Lung (tissue), 12 donors: ENCODE results near the gene CASK. TPM values are rescaled to one million over a fixed set of nuclear protein-coding genes. Genes with fewer than 3 reads are reported as not detected.

Experiments
- ATAC-seq: fragments of 200-7000 bp; cut with Tn5 transposase; one replicate; pipeline ENCODE4 v1.9.1; 2020; ENCODE audit warnings: moderate number of reproducible peaks; ENCODE audit not compliant: insufficient read depth, low FRiP score
- DNase-seq, 3 donors: peaks; one replicate each; pipeline ENCODE4 v3.0.0-alpha.2; 2013 to 2017
- H3K27ac ChIP-seq, 2 donors: one replicate each; pipeline ENCODE4 v1.5.1; 2013; ENCODE audit warnings: mild to moderate bottlenecking in 2 of 2, moderate library complexity in 2 of 2, control low read depth in 1 of 2, inconsistent platforms in 1 of 2, low read depth in 1 of 2, low read length in 1 of 2
- H3K27me3 ChIP-seq, 3 donors: one replicate each; pipeline ENCODE4 v1.5.1; 2013; ENCODE audit warnings: low read length in 2 of 3; ENCODE audit not compliant: control insufficient read depth in 3 of 3, insufficient read depth in 3 of 3
- H3K36me3 ChIP-seq, 4 donors: one replicate each; pipeline ENCODE4 v1.5.1; 2013; ENCODE audit warnings: low read length in 4 of 4, mild to moderate bottlenecking in 1 of 4, moderate library complexity in 1 of 4; ENCODE audit not compliant: control insufficient read depth in 4 of 4, insufficient read depth in 4 of 4
- H3K4me1 ChIP-seq, 5 donors: one replicate each; pipeline ENCODE4 v1.5.1; 2013; ENCODE audit warnings: low read length in 5 of 5, mild to moderate bottlenecking in 2 of 5, moderate library complexity in 1 of 5; ENCODE audit not compliant: control insufficient read depth in 5 of 5, insufficient read depth in 5 of 5
- H3K4me3 ChIP-seq: one replicate; pipeline ENCODE4 v1.5.1; 2013; ENCODE audit warnings: mild to moderate bottlenecking, control low read depth, moderate library complexity
- H3K9ac ChIP-seq, 2 donors: one replicate each; pipeline ENCODE4 v1.5.1; 2013; ENCODE audit warnings: low read length in 2 of 2, control low read depth in 1 of 2; ENCODE audit not compliant: insufficient read depth in 1 of 2
- H3K9me3 ChIP-seq, 4 donors: one replicate each; pipeline ENCODE4 v1.5.1; 2013; ENCODE audit warnings: low read length in 3 of 4, mild to moderate bottlenecking in 1 of 4, moderate library complexity in 1 of 4; ENCODE audit not compliant: control insufficient read depth in 4 of 4, insufficient read depth in 3 of 4
- CTCF ChIP-seq: IDR thresholded peaks from 2 replicates; pipeline ENCODE4 v1.5.1; 2012; ENCODE audit warnings: mild to moderate bottlenecking; ENCODE audit errors: control extremely low read depth, extremely low read depth
- WGBS, 2 donors: extraction: QIAGEN DNeasy Blood & Tissue Kit; methylation state at CpG; one replicate each; pipeline ENCODE4 v1.1.7; 2013; 5-methylcytosine and 5-hydroxymethylcytosine counted together
- polyA plus RNA-seq, 2 donors: library from polyadenylated mRNA; stranded (reverse); fragments of 200-250 nt; gene quantifications; one replicate each; pipeline ENCODE4 v1.2.1, GENCODE V29; 2013
- total RNA-seq, 2 donors: library from RNA; depleted of rRNA in 1 of 2; stranded (reverse); fragments of >200 nt in 1 of 2; gene quantifications; one replicate each; pipeline ENCODE4 v1.2.1, GENCODE V29; 2014 to 2021
- donor health status: control.
- donor health status: control.
- donor health status: Bipolar disorder and iron deficiency.
- donor health status: healthy.
- donor health status: DM: yes; HTN: yes; CAD: no.

CASK gene
- total and polyA plus RNA-seq, 4 donors: 8.2 to 68.1 (median 30.6) TPM

- Histone ChIP-seq H3K27ac (no peak overlapping the region), H3K4me3 (no peak overlapping the region), H3K9ac (no peak overlapping the region), H3K36me3 (no peaks in the 10 kb centered on the region), H3K27me3 (peaks cover 0 to 17% (median 7%) of the 10 kb centered on the region in 3 donors), H3K9me3 (no peaks in the 10 kb centered on the region), H3K4me1 (peaks cover 0 to 10% (median 3%) of the 10 kb centered on the region in 5 donors)
- DNase-seq: peak in 2 of 3 donors; percentile 50 to 56
- no peak for TF ChIP-seq CTCF
- 69 to 80% methylated on average over 3 of the region's 3 CpGs for WGBS, 2 donors
- ATAC-seq: no peak
Observed at GRCh38 chrX:41563876-41564275, 359.5 kb downstream of the CASK start.

GRCh38 chrX:41561045-41561444 lies 362.3 kb downstream of the CASK start:
- peaks cover 0 to 10% (median 3%) of the 10 kb centered on the region in 5 donors for H3K4me1 ChIP-seq
- H3K9ac ChIP-seq: no peak overlapping the region
- no peak overlapping the region for H3K4me3 ChIP-seq
- H3K36me3 ChIP-seq: no peaks in the 10 kb centered on the region
- no peaks in the 10 kb centered on the region for H3K9me3 ChIP-seq
- DNase-seq: peak in 2 of 3 donors; percentile 26 to 47
- 19 to 33% methylated on average over 2 of the region's 2 CpGs for WGBS, 2 donors
- ATAC-seq: peak; percentile 19
- TF ChIP-seq CTCF: no peak
- peaks cover 0 to 21% (median 12%) of the 10 kb centered on the region in 3 donors for H3K27me3 ChIP-seq
- H3K27ac ChIP-seq: no peak overlapping the region

- 36 to 49% methylated on average over 7 of the region's 7 CpGs for WGBS, 2 donors
- Histone ChIP-seq H3K4me1 (peaks cover 0 to 10% (median 3%) of the 10 kb centered on the region in 5 donors), H3K27me3 (peaks cover 0 to 24% (median 12%) of the 10 kb centered on the region in 3 donors), H3K9me3 (no peaks in the 10 kb centered on the region), H3K4me3 (no peak overlapping the region), H3K9ac (peak overlapping the region in 1 of 2 donors; percentile 47), H3K27ac (peak overlapping the region in 1 of 2 donors; percentile 31), H3K36me3 (no peaks in the 10 kb centered on the region)
- no peak for TF ChIP-seq CTCF
- peak; percentile 41 for ATAC-seq
- peak; percentile 15 to 52 (median 50) for DNase-seq
Observed at GRCh38 chrX:41559235-41560052, 363.9 kb downstream of the CASK start.
